GM19193 (cell line): Measurements from ENCODE around the gene SYNJ2.

ENCODE experiments used
- POLR2A ChIP-seq: IDR thresholded peaks from 4 replicates; pipeline ENCODE4 v1.6.1; 2011; ENCODE audit not compliant: insufficient read depth, insufficient read length; ENCODE audit errors: extremely low read depth

Gene SYNJ2

GRCh38 chr6:158009114-158009891, 27.6 kb downstream of the SYNJ2 start:
- TF ChIP-seq POLR2A = no peak

- no peak for TF ChIP-seq POLR2A
Observed at GRCh38 chr6:158009935-158010585, 28.4 kb downstream of the SYNJ2 start.

- TF ChIP-seq POLR2A = no peak
Observed at GRCh38 chr6:158010591-158011477, 29.2 kb downstream of the SYNJ2 start.

GRCh38 chr6:158011478-158011920, 29.8 kb downstream of the SYNJ2 start:
- no peak for TF ChIP-seq POLR2A

- TF ChIP-seq POLR2A = no peak
Observed at GRCh38 chr6:158011980-158012566, 30.4 kb downstream of the SYNJ2 start.

- TF ChIP-seq POLR2A = no peak
Observed at GRCh38 chr6:158013904-158014504, 32.3 kb downstream of the SYNJ2 start.

GRCh38 chr6:158014505-158015187, 33.0 kb downstream of the SYNJ2 start:
- no peak for TF ChIP-seq POLR2A

GRCh38 chr6:158015188-158015506, 33.5 kb downstream of the SYNJ2 start:
- no peak for TF ChIP-seq POLR2A

- TF ChIP-seq POLR2A = no peak
Observed at GRCh38 chr6:158016571-158017383, 35.1 kb downstream of the SYNJ2 start.

GRCh38 chr6:158017621-158018040, 36.0 kb downstream of the SYNJ2 start:
- TF ChIP-seq POLR2A = no peak

- no peak for TF ChIP-seq POLR2A
Observed at GRCh38 chr6:158018041-158018771, 36.5 kb downstream of the SYNJ2 start.

GRCh38 chr6:158018851-158019361, 37.2 kb downstream of the SYNJ2 start:
- no peak for TF ChIP-seq POLR2A
